Measurements from ENCODE around the gene CRTC2. TPM values are rescaled to one million over a fixed set of nuclear protein-coding genes. Genes with fewer than 3 reads are reported as not detected.

CRTC2 gene
- total RNA-seq, 1 donor: 6.6 TPM

DNA sequence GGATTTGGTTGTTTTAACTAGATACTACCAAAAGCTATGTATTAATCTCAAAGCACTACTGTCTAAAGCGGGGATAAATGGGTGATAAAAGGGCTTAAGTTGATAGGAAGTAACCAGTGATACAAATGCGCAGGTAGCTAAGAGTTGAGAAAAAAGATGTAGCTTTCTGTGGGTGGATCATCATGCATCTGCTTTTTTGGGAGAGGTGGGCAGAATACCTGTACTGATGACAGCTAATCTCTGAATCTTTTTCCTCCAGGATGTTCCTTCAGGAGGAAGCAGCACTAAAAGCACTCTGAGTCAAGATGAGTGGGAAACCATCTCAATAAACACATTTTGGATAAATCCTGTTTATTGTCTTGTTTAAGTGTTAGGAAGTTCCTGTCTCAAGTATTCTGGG is 33.4 kb upstream of the CRTC2 start:
- TF ChIP-seq, protein P1, sequence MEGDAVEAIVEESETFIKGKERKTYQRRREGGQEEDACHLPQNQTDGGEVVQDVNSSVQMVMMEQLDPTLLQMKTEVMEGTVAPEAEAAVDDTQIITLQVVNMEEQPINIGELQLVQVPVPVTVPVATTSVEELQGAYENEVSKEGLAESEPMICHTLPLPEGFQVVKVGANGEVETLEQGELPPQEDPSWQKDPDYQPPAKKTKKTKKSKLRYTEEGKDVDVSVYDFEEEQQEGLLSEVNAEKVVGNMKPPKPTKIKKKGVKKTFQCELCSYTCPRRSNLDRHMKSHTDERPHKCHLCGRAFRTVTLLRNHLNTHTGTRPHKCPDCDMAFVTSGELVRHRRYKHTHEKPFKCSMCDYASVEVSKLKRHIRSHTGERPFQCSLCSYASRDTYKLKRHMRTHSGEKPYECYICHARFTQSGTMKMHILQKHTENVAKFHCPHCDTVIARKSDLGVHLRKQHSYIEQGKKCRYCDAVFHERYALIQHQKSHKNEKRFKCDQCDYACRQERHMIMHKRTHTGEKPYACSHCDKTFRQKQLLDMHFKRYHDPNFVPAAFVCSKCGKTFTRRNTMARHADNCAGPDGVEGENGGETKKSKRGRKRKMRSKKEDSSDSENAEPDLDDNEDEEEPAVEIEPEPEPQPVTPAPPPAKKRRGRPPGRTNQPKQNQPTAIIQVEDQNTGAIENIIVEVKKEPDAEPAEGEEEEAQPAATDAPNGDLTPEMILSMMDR (IDR thresholded peaks at IDR 0.05; ENCODE audit: insufficient read depth, low read length): no peak
- DNase-seq (ENCODE audit: low read depth): no peak
- H3K4me3 ChIP-seq (ENCODE audit: low read depth, low read length): peak overlapping the region; percentile 90

DNA sequence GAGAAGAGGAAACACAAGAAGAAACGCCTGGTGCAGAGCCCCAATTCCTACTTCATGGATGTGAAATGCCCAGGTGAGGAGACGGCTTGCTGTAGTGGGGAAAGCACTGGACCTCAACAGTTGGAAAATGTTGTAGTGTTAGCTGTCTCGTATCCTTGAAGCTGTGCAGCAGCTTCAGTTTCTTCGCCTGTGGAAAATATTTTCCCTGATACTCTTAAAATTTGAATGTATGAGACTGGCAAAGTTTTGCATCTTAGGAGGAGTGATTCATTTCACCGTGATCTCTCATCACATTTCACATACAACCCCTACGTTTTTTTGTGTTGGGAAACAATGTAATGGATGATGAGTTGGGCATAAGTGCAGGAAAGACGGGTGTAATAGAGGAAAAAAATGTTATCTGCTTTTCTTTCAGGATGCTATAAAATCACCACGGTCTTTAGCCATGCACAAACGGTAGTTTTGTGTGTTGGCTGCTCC is 32.8 kb upstream of the CRTC2 start:
- DNase-seq (ENCODE audit: low read depth): no peak
- TF ChIP-seq, protein P1 (IDR thresholded peaks at IDR 0.05; ENCODE audit: insufficient read depth, low read length): no peak
- peak overlapping the region; percentile 90 for H3K4me3 ChIP-seq (ENCODE audit: low read depth, low read length)

- TF ChIP-seq, protein P1 (IDR thresholded peaks at IDR 0.05; ENCODE audit: insufficient read depth, low read length): no peak
- peak; percentile 99 for DNase-seq (ENCODE audit: low read depth)
- H3K4me3 ChIP-seq (ENCODE audit: low read depth, low read length): peak within 1 kb of the TSS; percentile 90
These were observed 32.2 kb upstream of the CRTC2 start, which contains the start of gene RPS27 for GRCh38 chr1:153990468-153991150. RPS27 (plus strand) TSS chr1:153990762; CDS start chr1:153990797, 35 bp downstream.

- H3K4me3 ChIP-seq (ENCODE audit: low read depth, low read length): no peak overlapping the region
- TF ChIP-seq, protein P1 (IDR thresholded peaks at IDR 0.05; ENCODE audit: insufficient read depth, low read length): no peak
- no peak for DNase-seq (ENCODE audit: low read depth)
These were observed 29.2 kb upstream of the CRTC2 start for GRCh38 chr1:153987621-153988020.

DNA sequence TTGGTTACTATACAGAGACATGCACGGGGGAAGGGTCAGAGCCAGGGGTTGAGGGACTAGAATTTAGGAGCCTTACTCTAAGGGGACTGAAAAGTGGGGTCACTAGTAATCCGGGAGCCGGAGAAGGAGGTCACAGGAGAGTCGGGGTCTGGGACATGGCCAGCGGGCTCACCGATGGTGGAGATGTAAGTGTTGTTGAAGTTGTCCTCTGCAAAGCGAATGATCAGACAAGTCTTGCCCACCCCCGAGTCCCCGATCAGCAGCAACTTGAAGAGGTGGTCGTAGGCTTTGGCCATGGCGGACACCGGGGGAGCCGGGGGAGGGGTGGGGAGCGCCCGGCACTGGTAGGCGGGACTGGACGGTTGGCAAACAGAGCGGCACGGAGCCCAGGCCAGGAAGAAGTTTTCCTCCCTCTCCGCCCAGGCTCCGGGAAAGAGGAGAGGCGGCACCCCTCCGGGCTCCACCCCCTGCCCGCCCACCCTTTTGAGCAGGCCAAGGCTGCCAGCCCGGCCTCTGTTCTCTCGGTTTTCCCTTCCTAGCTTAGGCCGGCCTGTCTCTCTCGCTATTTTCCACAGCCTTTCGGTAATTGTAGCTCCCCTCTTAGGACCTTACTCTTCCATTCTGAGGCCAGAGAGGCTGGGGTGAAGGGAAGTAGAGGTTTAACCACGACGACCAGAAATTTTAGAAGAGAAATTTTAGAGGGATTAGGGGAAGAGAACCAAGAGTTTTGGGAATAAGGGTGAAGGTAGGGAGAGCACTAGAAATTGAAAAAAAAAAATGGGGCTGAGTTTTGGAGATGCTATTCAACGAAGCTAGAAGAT is 27.7 kb upstream of the CRTC2 start, which contains the start of gene RAB13:
Gene RAB13 (minus strand): TSS at position 399 of the 821 bp plus-strand sequence. CDS start 103 bp downstream, at position 296.
- TF ChIP-seq, protein P1 (IDR thresholded peaks at IDR 0.05; ENCODE audit: insufficient read depth, low read length): no peak
- DNase-seq (ENCODE audit: low read depth): peak; percentile 85
- H3K4me3 ChIP-seq (ENCODE audit: low read depth, low read length): peak within 1 kb of the TSS; percentile 96

DNA sequence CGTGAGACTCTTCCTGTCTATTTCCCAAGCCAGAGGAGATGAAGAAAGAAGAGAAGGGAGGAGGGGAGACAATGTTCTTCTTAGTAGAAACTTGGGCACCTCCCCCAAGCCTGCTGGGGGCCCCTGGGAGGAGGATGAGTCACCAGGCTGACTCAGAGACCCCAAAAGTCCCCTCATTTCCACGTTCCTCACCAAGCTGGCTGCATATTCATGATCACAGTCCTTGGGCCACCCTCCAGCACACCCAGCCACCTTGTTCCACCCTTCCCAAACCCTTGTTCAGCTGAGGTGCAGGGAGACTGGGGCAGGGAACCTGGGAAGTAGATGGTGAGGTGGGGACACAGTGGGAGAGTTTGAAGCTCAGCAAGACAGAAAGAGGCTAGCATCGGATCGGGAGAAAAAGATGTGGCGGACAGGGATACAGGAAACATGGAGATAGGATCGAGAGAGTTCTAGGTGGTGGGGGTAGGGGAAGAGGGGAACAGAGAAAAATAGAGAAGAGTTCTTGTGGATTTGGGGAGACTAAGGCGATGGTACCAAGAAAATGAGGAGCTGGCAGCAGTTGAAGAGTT is 27.0 kb upstream of the CRTC2 start:
- peak; percentile 70 for DNase-seq (ENCODE audit: low read depth)
- TF ChIP-seq, protein P1 (IDR thresholded peaks at IDR 0.05; ENCODE audit: insufficient read depth, low read length): no peak

More for the DNA sequence above, 27.0 kb upstream of the CRTC2 start:
- peak overlapping the region; percentile 96 for H3K4me3 ChIP-seq (ENCODE audit: low read depth, low read length)

All from fibroblast of the aortic adventitia (primary cell).